ENCODE measurements around the gene TFR2. TPM values are rescaled to one million over a fixed set of nuclear protein-coding genes. Genes with fewer than 3 reads are reported as not detected.

Gene TFR2
- total and polyA plus RNA-seq, 9 of the 15 experiments (the other 6 are each of a cell fraction or from before 2014, with no cell fraction given): 3.8 to 123 (median 51.1) TPM

DNA sequence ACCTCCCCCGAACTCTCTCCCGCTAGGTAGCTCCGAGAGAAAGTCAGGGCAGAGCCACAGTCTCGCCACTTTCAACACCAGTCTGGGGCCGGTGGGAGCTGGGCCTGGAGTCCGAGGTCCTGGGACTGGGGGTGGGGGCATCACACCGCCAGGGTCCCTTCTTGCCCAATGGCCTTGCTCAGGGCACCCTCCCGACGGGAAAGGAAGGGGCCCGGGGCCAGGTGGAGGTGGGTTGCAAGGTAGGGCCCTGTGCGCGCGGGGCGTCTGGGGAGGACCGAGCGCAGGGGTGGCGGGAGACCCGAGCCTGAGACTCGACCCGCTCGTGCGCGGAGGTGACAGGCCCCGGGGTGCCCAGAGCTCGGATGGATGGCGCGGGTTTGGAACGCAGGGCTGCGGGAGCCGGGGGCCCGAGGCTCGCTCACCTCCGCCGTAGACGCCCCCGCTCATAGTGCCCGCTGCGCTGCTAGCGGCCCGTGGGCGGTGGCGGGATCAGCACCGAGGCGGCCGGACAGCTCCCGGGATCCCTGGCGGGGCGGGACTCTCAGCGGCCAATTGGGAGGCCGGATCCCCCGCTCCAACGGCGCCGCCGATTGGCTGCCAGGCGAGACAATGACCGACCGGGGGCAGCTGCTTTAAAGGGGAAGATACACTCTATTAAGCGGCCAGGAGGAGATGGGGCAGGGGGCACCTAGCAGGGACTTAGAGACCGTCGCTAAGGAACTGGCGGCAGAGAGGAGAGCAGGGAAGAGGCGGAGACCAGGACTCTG is 14.7 kb upstream of the TFR2 start, which contains the start of gene ACTL6B (continued):
- TF ChIP-seq ZC3H4 (CRISPR knock-in tag; IDR thresholded peaks at IDR 0.05; ENCODE audit: borderline replicate concordance) (peak; percentile 32; the same call in 1 of the 2 replicates), NCOA2 (IDR thresholded peaks at IDR 0.05; ENCODE audit: partially characterized antibody in 2 of 2) (no peak), ZKSCAN8 (CRISPR knock-in tag; IDR thresholded peaks at IDR 0.05) (no peak), HNRNPUL1 (IDR thresholded peaks at IDR 0.05; ENCODE audit: low read length) (no peak), RBM34 (IDR thresholded peaks at IDR 0.05; ENCODE audit: borderline replicate concordance, insufficient read depth, low read length) (no peak), FOXM1 (IDR thresholded peaks at IDR 0.05; ENCODE audit: low read depth) (peak; percentile 51; the same call in 1 of the 2 replicates), FOXM1 (CRISPR knock-in tag; IDR thresholded peaks at IDR 0.05; ENCODE audit: low read depth) (0 out of 2 replicates have a peak, but pooled peaks have one; percentile 53), ZNF584 (CRISPR knock-in tag; IDR thresholded peaks at IDR 0.05; ENCODE audit: low read depth) (no peak), ZNF77 (CRISPR knock-in tag; IDR thresholded peaks at IDR 0.05) (no peak), FOXA3 (CRISPR knock-in tag; conservative IDR thresholded peaks at IDR 0.05 in 1 of 2, IDR thresholded peaks at IDR 0.05 in 1 of 2) (peak in 1 of 2 experiments; percentile 84; a peak in 2 of 4 replicates), ILF3 (IDR thresholded peaks at IDR 0.05; ENCODE audit: borderline replicate concordance) (no peak), SOX6 (IDR thresholded peaks at IDR 0.05) (peak; percentile 74), CBX2 (IDR thresholded peaks at IDR 0.05; ENCODE audit: insufficient read depth, low read length, poor library complexity, severe bottlenecking) (no peak), MEF2D (tag; conservative IDR thresholded peaks at IDR 0.05; ENCODE audit: low read depth) (no peak), FOSL1 (tag; conservative IDR thresholded peaks at IDR 0.05) (no peak), ZKSCAN3 (CRISPR knock-in tag; IDR thresholded peaks at IDR 0.05) (no peak), BRF1 (IDR thresholded peaks at IDR 0.05; ENCODE audit: borderline replicate concordance, extremely low read depth, insufficient read length) (no peak), CEBPG (CRISPR knock-in tag; IDR thresholded peaks at IDR 0.05) (no peak), CEBPG (tag; conservative IDR thresholded peaks at IDR 0.05 in 1 of 2, IDR thresholded peaks at IDR 0.05 in 1 of 2) (no peak)
- TF ChIP-seq, protein P1, sequence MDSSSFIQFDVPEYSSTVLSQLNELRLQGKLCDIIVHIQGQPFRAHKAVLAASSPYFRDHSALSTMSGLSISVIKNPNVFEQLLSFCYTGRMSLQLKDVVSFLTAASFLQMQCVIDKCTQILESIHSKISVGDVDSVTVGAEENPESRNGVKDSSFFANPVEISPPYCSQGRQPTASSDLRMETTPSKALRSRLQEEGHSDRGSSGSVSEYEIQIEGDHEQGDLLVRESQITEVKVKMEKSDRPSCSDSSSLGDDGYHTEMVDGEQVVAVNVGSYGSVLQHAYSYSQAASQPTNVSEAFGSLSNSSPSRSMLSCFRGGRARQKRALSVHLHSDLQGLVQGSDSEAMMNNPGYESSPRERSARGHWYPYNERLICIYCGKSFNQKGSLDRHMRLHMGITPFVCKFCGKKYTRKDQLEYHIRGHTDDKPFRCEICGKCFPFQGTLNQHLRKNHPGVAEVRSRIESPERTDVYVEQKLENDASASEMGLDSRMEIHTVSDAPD (CRISPR knock-in tag; IDR thresholded peaks at IDR 0.05): no peak
- TF ChIP-seq, protein P2, sequence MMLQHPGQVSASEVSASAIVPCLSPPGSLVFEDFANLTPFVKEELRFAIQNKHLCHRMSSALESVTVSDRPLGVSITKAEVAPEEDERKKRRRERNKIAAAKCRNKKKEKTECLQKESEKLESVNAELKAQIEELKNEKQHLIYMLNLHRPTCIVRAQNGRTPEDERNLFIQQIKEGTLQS (IDR thresholded peaks at IDR 0.05): no peak
- TF ChIP-seq, protein P2 (CRISPR knock-in tag; conservative IDR thresholded peaks at IDR 0.05): 0 out of 2 replicates have a peak, but pooled peaks have one; percentile 65
- TF ChIP-seq, protein P3, sequence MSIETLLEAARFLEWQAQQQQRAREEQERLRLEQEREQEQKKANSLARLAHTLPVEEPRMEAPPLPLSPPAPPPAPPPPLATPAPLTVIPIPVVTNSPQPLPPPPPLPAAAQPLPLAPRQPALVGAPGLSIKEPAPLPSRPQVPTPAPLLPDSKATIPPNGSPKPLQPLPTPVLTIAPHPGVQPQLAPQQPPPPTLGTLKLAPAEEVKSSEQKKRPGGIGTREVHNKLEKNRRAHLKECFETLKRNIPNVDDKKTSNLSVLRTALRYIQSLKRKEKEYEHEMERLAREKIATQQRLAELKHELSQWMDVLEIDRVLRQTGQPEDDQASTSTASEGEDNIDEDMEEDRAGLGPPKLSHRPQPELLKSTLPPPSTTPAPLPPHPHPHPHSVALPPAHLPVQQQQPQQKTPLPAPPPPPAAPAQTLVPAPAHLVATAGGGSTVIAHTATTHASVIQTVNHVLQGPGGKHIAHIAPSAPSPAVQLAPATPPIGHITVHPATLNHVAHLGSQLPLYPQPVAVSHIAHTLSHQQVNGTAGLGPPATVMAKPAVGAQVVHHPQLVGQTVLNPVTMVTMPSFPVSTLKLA (conservative IDR thresholded peaks at IDR 0.05): peak; percentile 32 to 79; a peak in 2 of 4 replicates
- TF ChIP-seq, protein P4, sequence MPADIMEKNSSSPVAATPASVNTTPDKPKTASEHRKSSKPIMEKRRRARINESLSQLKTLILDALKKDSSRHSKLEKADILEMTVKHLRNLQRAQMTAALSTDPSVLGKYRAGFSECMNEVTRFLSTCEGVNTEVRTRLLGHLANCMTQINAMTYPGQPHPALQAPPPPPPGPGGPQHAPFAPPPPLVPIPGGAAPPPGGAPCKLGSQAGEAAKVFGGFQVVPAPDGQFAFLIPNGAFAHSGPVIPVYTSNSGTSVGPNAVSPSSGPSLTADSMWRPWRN (IDR thresholded peaks at IDR 0.05; ENCODE audit: low read depth): no peak

All from K562 (cell line).